H1 (cell line): ENCODE data around the gene TEX264. TPM values are rescaled to one million over a fixed set of nuclear protein-coding genes. Genes with fewer than 3 reads are reported as not detected.

Experiments
- CBX5 ChIP-seq: fragments of 300-800, 300-1000 bp; sonication (generic); IDR thresholded peaks from 2 replicates; pipeline ENCODE4 v1.7.1; 2016; ENCODE audit warnings: antibody characterized with exemption, low read length, low read depth
- CEBPB ChIP-seq: IDR thresholded peaks from 2 replicates; pipeline ENCODE4 v1.6.1; 2012; ENCODE audit warnings: low read depth, low read length
- EGR1 ChIP-seq: IDR thresholded peaks from 2 replicates; pipeline ENCODE4 v1.6.1; 2011; ENCODE audit warnings: low read depth, low read length, borderline replicate concordance
- EZH2 ChIP-seq: fragments of 200-600 bp; sonication (generic); IDR thresholded peaks from 2 replicates; pipeline ENCODE4 v1.7.1; 2012; ENCODE audit warnings: low read depth, mild to moderate bottlenecking, moderate library complexity, low read length, inconsistent platforms; ENCODE audit not compliant: severe bottlenecking
- HDAC6 ChIP-seq: IDR thresholded peaks from one replicate; pipeline ENCODE4 v1.7.1; 2012; ENCODE audit warnings: low read depth, mild to moderate bottlenecking, inconsistent platforms, low read length, moderate library complexity
- POLR2A ChIP-seq, 2 experiments: IDR thresholded peaks; 1 replicate in 1 of 2; 2 replicates in 1 of 2; pipeline ENCODE4 v1.6.1; 2011; ENCODE audit warnings: low read depth in 2 of 2, low read length in 2 of 2, mild to moderate bottlenecking in 2 of 2; ENCODE audit errors: control extremely low read depth in 1 of 2
- POU5F1 ChIP-seq: IDR thresholded peaks from 2 replicates; pipeline ENCODE4 v1.6.1; 2011; ENCODE audit warnings: low read depth, mild to moderate bottlenecking, low read length, moderate library complexity
- RNF2 ChIP-seq: fragments of 200-900, 300-1000 bp; sonication (generic); IDR thresholded peaks from 2 replicates; pipeline ENCODE4 v1.7.1; 2016; ENCODE audit warnings: borderline replicate concordance, low read depth, mild to moderate bottlenecking, antibody characterized with exemption, low read length; ENCODE audit not compliant: poor library complexity, severe bottlenecking; ENCODE audit errors: missing control alignments
- polyA plus RNA-seq, 7 experiments: library from polyadenylated mRNA; depleted of rRNA in 3 of 7; stranded (reverse) in 5 of 7; unstranded in 2 of 7; fragments of >200 nt in 5 of 7; fragments of 200-250 nt in 2 of 7; gene quantifications; 1 replicate in 5 of 7; 2 replicates in 1 of 7; 4 replicates in 1 of 7; pipeline versions ENCODE4 v1.2.1 to v1.2.3, GENCODE V29; 2011 to 2013; ENCODE audit warnings: missing spikeins in 2 of 7, mixed read lengths in 2 of 7
- total RNA-seq: library from RNA; stranded (reverse); fragmentation: NEBNext Ultra II Directional; extraction: Animal tissue kit (Norgen Biotek cat#: 25700); gene quantifications from 2 replicates; pipeline ENCODE4 v1.2.1, GENCODE V29; 2021

TEX264 gene
- total and polyA plus RNA-seq, 2 of the 8 experiments (the other 6 are each of a cell fraction or from before 2014, with no cell fraction given) = 11.2 to 35.6 TPM

GRCh38 chr3:51711352-51712037 lies 40.4 kb downstream of the TEX264 start (continued):
- no peak for TF ChIP-seq POLR2A (IDR thresholded peaks at IDR 0.05; ENCODE audit: control extremely low read depth in 1 of 2, low read depth in 2 of 2, low read length in 2 of 2)
- no peak for TF ChIP-seq EZH2
- no peak for TF ChIP-seq CEBPB
- TF ChIP-seq EGR1 = no peak
- TF ChIP-seq POU5F1 = no peak
- TF ChIP-seq HDAC6 = no peak
- TF ChIP-seq RNF2 = no peak
- no peak for TF ChIP-seq CBX5
